ENCODE measurements around the gene DDX49.

- no peak for TF ChIP-seq MAZ (CRISPR knock-in tag; conservative IDR thresholded peaks at IDR 0.05 in 1 of 2, IDR thresholded peaks at IDR 0.05 in 1 of 2)
- no peak for TF ChIP-seq PCBP2 (IDR thresholded peaks at IDR 0.05; ENCODE audit: low read depth, low read length, poor library complexity, severe bottlenecking)
- TF ChIP-seq NFYB (IDR thresholded peaks at IDR 0.05; ENCODE audit: extremely low read depth, insufficient read length): no peak
- no peak for TF ChIP-seq RNF219 (CRISPR knock-in tag; IDR thresholded peaks at IDR 0.05)
- TF ChIP-seq DIDO1 (tag; IDR thresholded peaks at IDR 0.05; ENCODE audit: low read depth): no peak
- no peak for TF ChIP-seq ZFP36 (IDR thresholded peaks at IDR 0.05; ENCODE audit: low read depth, low read length, partially characterized antibody)
These were observed 42.5 kb downstream of the DDX49 start for GRCh38 chr19:18961767-18962620.

Data from K562 (cell line).